ENCODE data around the gene PHF14. TPM values are rescaled to one million over a fixed set of nuclear protein-coding genes. Genes with fewer than 3 reads are reported as not detected.

PHF14 gene
- total RNA-seq, 4 donors from 2014 or later, result 18.5 to 30.6 (median 23.4) TPM

DNA sequence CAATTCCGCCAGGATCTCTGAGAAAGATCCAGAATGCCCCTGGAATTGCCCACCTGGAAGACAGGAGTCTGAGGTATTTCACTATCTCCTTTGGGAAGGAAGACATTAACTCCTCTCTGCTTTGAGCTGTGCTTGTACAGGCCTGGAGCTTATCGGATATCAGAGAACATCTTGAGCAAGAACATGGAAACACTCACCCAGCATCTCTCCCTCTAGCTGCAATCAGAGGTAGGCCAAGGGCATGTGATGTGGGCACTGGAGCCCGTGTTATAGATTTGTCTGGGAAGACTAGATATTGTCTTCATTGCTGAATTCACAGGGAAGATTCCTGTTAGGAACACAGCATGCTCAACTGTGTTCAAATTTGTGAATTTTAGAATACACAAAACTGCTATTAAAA, 233.9 kb downstream of the PHF14 start:
- 87 to 88% methylated on average over 3 of the region's 3 CpGs for WGBS, 2 donors
- no peak for TF ChIP-seq POLR2A (IDR thresholded peaks at IDR 0.05)
- no peak for TF ChIP-seq CTCF (IDR thresholded peaks at IDR 0.05)
- intact Hi-C loops (cut with DNase I; ENCODE audit: low total_unique reads), result no loop called here
- H3K4me3 ChIP-seq (ENCODE audit: low read depth, poor library complexity, severe bottlenecking), result no peak overlapping the region
- DNase-seq (ENCODE audit: low spot score in 2 of 2), result no peak

- H3K4me3 ChIP-seq (ENCODE audit: low read depth, poor library complexity, severe bottlenecking), result no peak overlapping the region
- intact Hi-C loops (cut with DNase I; ENCODE audit: low total_unique reads), result no loop called here
- WGBS, 2 donors, result 73 to 81% methylated on average over 5 of the region's 5 CpGs
- TF ChIP-seq CTCF (IDR thresholded peaks at IDR 0.05), result no peak
- no peak for TF ChIP-seq POLR2A (IDR thresholded peaks at IDR 0.05)
- no peak for DNase-seq (ENCODE audit: low spot score in 2 of 2)
Observed at GRCh38 chr7:11208883-11209465, 235.3 kb downstream of the PHF14 start.

DNA sequence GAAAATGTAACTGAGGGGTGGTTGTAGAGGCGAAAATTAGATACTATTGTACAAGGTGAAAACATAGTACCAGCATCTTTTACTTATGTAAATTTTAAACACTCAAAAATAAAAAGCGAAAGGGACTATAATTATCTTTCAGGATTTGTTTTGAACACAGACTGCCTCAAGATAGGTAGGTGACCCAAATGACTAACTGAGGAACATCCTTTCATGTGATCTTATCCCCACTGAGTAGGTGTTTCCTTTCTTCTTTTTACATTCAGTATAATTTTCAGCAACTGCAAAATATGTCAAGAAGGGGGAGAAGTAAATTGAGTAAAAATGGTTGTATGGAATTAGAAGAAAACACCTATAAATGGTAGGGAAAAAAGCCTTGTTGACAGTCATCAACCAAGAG, 236.7 kb downstream of the PHF14 start:
- no peak for DNase-seq (ENCODE audit: low spot score in 2 of 2)

DNA sequence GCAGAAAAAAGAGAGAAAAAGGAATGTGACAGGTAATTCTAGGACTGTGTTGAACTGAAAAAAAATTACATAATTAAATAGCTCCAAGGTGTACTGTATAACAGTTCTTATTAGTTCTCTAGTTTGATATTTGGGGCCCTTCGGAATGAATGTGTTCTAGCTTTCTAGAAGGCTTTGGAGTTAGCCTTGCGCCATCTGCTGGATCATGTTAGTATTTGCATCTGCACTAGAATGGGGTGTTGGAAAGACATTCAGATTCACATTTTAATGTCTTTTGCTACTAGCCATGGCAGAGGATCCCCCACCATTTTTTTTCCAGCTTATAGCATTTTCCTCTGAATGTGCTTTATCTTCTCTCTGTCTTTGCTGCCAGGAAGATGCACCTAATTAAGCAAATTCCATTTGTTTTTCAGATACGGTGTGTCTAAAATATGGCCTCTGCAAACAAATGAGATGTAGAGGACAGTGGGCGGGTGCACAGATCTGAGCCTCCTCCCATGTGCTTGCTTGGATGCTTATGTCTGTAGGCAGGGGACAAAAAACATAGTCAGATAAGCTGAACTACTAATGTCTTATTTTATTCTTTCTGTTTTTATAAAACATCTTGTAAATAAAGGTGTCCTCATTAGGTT, 238.5 kb downstream of the PHF14 start:
- WGBS, 2 donors, result 35 to 37% methylated on average over 4 of the region's 4 CpGs
- intact Hi-C loops (cut with DNase I; ENCODE audit: low total_unique reads), result no loop called here
- TF ChIP-seq POLR2A (IDR thresholded peaks at IDR 0.05) (no peak), CTCF (IDR thresholded peaks at IDR 0.05) (no peak)
- DNase-seq (ENCODE audit: low spot score in 2 of 2), result peak in 1 of 2 donors; percentile 32
- H3K4me3 ChIP-seq (ENCODE audit: low read depth, poor library complexity, severe bottlenecking), result no peak overlapping the region

More for the DNA sequence above, 236.7 kb downstream of the PHF14 start:
- intact Hi-C loops (cut with DNase I; ENCODE audit: low total_unique reads), result no loop called here
- no peak for TF ChIP-seq CTCF (IDR thresholded peaks at IDR 0.05)
- no peak for TF ChIP-seq POLR2A (IDR thresholded peaks at IDR 0.05)
- H3K4me3 ChIP-seq (ENCODE audit: low read depth, poor library complexity, severe bottlenecking), result no peak overlapping the region
- WGBS, 2 donors, result 87 to 90% methylated on average over 2 of the region's 2 CpGs

DNA sequence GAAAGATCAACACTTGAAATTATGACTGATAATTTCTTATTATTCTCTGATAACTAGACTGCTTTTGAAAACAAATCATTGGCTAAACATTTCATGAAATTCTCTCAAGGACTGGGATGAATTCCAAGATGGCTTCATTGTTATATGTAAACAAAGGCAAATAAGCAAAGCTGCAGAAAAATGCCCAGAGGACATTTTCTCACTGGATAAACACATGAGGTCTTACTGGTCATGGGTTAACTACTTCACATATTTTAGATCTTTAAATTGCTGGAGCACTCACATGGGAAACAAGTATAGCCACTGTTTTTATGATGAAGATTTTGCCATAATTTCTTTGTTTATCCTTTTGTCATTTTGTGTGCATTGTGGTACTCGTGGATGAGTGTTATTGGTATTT, 239.1 kb downstream of the PHF14 start:
- 59 to 60% methylated on average over 1 of the region's 1 CpG for WGBS, 2 donors
- no peak overlapping the region for H3K4me3 ChIP-seq (ENCODE audit: low read depth, poor library complexity, severe bottlenecking)
- intact Hi-C loops (cut with DNase I; ENCODE audit: low total_unique reads), result no loop called here
- DNase-seq (ENCODE audit: low spot score in 2 of 2), result no peak
- TF ChIP-seq CTCF (IDR thresholded peaks at IDR 0.05), result no peak
- no peak for TF ChIP-seq POLR2A (IDR thresholded peaks at IDR 0.05)

- no peak overlapping the region for H3K4me3 ChIP-seq (ENCODE audit: low read depth, poor library complexity, severe bottlenecking)
- TF ChIP-seq CTCF (IDR thresholded peaks at IDR 0.05) (no peak), POLR2A (IDR thresholded peaks at IDR 0.05) (no peak)
- WGBS, 2 donors, result 50 to 57% methylated on average over 1 of the region's 1 CpG
- DNase-seq (ENCODE audit: low spot score in 2 of 2), result no peak
- intact Hi-C loops (cut with DNase I; ENCODE audit: low total_unique reads), result no loop called here
Observed at GRCh38 chr7:11213266-11213665, 239.6 kb downstream of the PHF14 start.
